HG02981 (cell line): ENCODE measurements around the gene CD200.
A peak's percentile ranks its signal among the peaks of the same experiment; 100 is the strongest.

Experiments
- ATAC-seq: cut with Tn5 transposase; IDR thresholded peaks from one replicate; pipeline ENCODE4 v1.9.1; 2021; ENCODE audit warnings: mild to moderate bottlenecking, moderate library complexity; ENCODE audit not compliant: unreplicated experiment

Gene CD200

GRCh38 chr3:112333002-112333380, at the start of gene CD200:
Gene CD200, plus strand, starts transcription at chr3:112333156. Its CDS starts 57 bp downstream, at chr3:112333213.
- ATAC-seq = peak; percentile 44

DNA sequence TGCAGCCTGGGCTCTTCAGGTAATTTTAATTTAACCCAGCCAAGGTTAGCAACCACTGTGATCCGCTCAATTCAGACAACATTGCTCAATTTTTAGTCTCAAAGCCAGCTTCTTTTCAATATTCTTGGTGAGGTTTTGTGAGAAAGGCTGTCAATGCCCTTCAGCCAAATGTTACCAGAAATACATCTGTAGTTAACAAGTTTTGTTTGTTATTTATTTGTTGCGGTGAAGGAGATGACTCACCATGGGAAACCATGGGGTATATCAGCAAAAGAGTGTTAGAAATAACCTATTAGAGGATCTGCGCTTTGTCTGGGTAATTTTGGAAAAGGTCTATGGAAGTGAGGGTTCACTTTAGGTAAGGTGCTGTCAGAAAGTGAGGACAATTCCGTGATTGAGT, 43.9 kb upstream of the CD200 start:
- ATAC-seq = no peak

DNA sequence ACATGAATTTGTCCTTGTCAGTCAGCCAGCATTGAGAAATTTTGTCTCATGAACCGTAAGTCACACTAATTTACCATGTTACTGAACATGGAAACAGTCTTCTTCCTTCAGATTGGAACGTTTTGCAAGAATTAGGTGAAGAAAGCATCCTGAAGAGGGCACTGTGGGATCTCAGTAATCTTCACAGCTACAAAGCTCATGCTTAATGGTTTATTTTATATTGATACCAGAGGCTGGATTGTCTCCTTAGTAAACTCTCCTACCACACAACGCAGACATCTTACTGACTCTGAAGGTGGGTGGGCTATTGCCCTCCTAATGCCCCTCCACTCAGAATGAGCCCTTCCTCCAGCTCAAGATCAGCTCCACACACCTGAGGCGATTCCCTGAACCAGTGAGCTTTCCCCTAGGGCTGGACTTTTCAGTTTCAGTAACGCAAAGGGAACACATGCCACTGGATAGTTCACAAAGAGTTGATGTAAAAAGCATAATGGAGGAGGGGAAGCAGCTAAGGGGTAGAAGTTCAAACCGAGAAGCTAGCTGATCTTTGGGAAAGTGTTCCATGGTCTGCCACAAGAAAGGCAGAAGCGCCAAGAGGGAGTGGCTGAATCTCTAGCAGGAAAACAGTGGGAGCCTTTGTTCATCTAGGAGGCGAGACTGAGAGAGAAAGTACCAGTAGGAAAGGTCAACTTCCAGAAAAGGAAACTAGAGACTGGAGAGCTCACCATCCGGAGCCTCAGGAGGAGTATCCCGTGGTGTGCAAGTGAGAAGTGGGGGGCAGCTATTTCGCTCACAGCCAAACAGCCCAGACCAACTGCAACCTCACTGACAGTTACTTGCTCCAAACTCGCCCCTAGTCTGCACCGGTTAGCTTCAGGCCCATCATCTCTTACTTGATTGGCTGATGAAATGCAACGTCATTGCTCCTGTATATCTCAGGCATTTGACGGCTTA, 39.3 kb upstream of the CD200 start, which contains the start of gene SLC9C1:
TSS of gene SLC9C1 (minus strand) at position 849 of the 954 bp plus-strand sequence. CDS start 7,425 bp downstream, outside the sequence.
- peak; percentile 53 for ATAC-seq

DNA sequence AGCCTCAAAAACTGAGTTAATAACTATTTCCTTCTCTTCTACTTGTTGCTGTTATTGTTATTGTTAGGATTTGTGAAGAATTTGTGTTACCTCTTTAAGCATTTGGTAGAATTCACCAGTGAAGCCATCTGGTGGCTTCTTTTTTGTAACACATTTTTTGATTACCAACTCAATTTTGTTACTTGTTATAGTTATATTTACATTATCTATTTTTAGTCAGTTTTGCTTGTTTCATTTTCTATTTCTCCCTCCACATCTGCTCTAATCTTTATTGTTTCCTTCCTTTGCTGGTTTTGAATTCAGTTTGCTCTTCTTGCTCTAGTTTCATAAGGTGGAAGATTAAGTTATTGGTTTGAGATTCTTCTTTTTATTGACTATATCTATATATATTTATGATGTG, 35.2 kb upstream of the CD200 start:
- peak; percentile 40 for ATAC-seq

- no peak for ATAC-seq
Observed at GRCh38 chr3:112298781-112299180, 34.2 kb upstream of the CD200 start.

DNA sequence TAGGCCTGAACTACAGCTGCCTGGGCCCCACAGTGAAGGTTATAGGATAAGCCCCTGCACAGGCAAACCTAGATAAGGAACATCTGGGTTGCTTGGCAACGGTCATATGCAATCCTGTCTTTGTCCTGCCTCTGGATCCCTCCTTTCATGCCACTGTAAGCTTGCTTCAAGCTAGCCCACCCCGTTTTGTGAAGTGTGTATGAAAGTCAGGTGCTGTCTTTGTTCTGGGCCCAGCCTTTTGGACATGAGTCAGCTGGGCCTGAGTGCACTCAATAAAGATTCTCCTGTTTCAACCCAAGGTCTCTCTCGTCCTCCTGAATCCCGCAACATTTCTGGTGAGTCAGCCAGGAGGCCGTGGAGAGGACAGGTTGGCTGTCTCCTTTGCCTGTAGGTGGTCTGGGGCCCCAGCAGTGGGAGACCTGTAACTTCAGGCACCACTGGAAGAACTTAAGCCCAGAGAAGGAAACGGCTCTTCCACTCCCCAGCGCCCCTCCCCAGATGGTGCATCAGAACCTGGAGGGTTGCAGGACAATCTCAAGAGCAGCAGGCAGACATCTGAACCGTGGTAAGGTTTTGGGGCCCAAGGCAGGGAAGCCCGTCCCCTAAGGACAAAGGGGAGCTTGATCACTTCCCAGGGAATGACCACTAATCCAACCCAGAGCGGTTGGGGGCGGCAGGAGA, 30.7 kb upstream of the CD200 start:
- ATAC-seq = no peak

GRCh38 chr3:112302881-112303763, 29.8 kb upstream of the CD200 start:
- ATAC-seq = peak; percentile 45

DNA sequence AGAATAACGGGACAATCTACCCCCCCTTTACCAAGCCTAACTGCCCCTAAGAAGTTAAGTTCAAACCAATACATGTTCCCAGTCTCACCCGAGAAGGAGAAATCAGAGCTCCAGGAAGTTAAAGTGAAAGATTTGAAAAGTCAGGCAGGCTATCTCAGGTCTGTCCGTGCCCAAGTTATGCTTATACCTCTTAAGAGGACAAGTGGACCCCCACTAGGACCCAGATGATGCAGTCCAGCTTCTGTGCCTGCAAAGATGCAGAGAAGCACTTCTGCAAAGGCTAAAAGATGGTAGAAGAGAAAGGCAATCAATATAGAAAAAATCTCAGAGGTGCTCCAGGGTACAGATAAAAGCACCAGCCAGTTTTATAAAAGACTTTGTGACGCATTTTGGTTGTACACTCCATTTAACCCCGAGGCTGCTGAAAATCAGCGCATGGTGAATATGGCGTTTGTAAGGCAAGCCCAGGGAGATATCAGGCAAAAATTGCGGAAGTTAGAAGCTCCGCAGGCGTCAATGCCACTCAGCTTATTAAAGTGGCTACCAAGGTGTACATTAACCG, 29.1 kb upstream of the CD200 start:
- ATAC-seq = peak; percentile 58

- no peak for ATAC-seq
Observed at GRCh38 chr3:112304611-112305010, 28.3 kb upstream of the CD200 start.

- no peak for ATAC-seq
Observed at GRCh38 chr3:112306825-112307224, 26.1 kb upstream of the CD200 start.

DNA sequence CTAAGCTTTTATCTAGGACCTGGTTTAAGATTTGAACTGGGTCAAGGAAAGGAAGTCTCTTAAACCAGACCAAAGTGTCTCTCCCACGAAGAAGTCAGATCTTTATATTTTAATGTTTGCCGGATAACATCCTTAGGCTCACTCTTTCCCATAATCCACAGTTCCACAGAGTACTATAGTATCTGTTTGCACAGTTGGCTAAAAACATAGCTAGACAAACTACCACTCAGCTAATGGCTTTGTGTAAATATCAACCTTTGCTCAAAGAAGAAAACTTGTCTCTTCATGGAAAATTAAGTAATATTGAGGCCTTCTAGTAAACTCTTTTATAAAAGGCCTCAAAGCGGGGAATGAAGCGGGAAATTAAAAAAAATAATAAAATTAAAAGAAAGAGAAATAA, 25.4 kb upstream of the CD200 start:
- ATAC-seq = no peak

DNA sequence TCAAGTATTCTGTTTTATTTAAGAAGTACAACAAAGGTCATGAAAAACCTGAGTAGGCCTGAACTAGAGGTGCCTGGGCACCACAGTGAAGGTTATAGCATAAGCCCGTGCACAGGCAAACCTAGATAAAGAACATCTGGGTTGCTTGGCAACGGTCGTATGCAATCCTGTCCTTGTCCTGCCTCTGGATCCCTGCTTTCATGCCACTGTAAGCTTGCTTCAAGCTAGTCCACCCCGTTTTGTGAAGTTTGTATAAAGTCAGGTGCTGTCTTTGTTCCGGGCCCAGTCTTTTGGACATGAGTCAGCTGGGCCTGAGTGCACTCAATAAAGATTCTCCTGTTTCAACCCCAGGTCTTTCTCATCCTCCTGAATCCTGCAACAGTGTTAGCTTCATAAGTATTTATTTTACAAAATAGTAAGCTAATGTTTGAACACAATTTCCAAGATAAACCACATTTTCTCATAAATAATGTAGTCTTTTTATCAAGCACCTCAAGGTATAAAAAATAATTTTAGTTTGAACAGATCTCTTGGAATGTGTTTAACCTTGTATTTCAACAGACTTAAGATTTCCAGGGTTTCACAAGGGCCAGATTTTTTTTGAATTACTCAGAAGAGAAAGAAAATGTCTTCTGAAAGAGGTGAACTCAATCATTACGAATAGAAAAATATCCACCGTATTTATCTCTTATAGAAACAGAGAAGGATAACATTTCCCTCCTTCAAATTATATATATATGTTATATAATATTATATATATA, 24.6 kb upstream of the CD200 start:
- ATAC-seq = no peak

DNA sequence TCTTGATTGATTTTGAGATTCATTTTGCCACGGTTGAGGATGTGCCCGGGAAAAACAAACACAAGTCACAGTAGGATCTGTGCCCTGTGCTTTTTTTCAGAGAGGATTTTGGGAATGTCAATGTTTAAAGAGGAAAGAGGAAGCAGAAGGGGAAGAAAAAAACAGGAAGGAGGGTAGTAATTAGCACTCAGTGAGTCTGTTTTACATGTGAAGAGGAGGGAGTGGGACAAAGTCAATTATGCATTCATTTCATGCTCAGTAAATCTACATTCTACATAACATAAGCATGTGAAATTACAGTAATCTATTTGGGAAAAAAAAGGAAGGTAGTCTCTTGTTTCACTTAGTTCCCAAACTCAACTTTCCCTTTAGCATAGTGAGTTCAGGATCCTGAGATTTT, 18.3 kb upstream of the CD200 start:
- no peak for ATAC-seq

DNA sequence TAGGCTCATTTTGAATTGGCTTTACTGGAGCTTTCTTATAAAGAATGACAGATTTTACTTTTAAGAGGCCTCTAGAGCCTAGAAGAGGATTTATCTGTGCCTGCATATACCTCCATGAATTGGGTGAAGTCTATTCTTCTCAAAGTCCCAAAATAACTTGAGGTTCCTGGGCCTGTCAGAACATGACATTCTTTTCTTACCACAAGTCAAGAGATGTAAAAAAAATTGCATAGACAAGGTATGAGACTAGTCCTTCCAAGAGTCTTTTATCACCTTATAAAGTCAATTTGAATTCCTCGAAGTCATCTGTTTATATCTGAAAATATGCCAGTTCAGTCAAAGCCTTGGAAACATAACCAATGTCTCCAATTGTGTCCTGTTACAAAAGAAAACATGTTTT, 17.2 kb upstream of the CD200 start:
- no peak for ATAC-seq

- ATAC-seq = no peak
Observed at GRCh38 chr3:112319516-112320276, 13.3 kb upstream of the CD200 start.

GRCh38 chr3:112320691-112321090, 12.3 kb upstream of the CD200 start:
- ATAC-seq = no peak

GRCh38 chr3:112321867-112322652, 10.9 kb upstream of the CD200 start:
- no peak for ATAC-seq

DNA sequence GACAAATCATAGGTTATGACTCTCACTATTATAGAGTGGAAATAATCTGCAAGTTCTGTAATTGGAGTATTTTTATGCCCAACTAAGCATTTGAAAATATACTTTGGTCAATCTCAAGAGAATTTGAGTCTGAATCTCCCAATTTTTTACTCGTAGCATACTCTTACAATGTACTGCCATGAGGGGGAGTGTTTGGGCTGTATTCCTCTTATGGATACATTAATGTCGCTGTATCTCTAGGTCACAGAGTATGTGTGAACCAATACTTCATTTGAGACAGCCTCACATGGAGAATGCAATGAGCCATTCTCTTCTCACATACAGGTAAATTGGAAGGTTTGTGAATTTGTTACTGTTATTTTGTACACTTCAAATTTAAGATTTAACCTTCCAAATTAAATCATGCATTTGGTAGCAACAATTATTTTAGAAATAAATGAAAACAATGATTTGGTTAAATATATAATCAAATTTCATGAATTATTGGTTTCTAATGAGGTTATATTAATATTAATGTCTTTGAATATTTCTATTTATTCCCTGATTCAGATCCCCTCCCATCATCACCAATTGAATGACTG, 5.5 kb upstream of the CD200 start:
- peak; percentile 95 for ATAC-seq
